H9 (cell line): ENCODE results near the gene OR4E1. TPM values are rescaled to one million over a fixed set of nuclear protein-coding genes. Genes with fewer than 3 reads are reported as not detected.

Experiments used
- DNase-seq: peaks from one replicate; pipeline ENCODE4 v3.0.0-alpha.2; 2017
- H2AFZ ChIP-seq: one replicate; pipeline ENCODE4 v1.6.1; 2013; ENCODE audit warnings: mild to moderate bottlenecking, low read length, control low read depth, moderate library complexity
- H2AK5ac ChIP-seq: 2 replicates; pipeline ENCODE4 v1.6.1; 2013; ENCODE audit warnings: low read length, control low read depth, mixed read lengths; ENCODE audit not compliant: insufficient read length
- H2BK120ac ChIP-seq: one replicate; pipeline ENCODE4 v1.6.1; 2013; ENCODE audit warnings: low read depth, mild to moderate bottlenecking, low read length, control low read depth, inconsistent platforms; ENCODE audit not compliant: poor library complexity, severe bottlenecking
- H2BK12ac ChIP-seq: 2 replicates; pipeline ENCODE4 v1.6.1; 2013; ENCODE audit warnings: low read length, control low read depth, mixed read lengths, low read depth; ENCODE audit not compliant: insufficient read length
- H2BK15ac ChIP-seq: 2 replicates; pipeline ENCODE4 v1.6.1; 2013; ENCODE audit warnings: low read depth, low read length, control low read depth
- H2BK20ac ChIP-seq: one replicate; pipeline ENCODE4 v1.6.1; 2013; ENCODE audit warnings: low read depth, mild to moderate bottlenecking, low read length, control low read depth, inconsistent platforms; ENCODE audit not compliant: poor library complexity, severe bottlenecking
- H2BK5ac ChIP-seq: 2 replicates; pipeline ENCODE4 v1.6.1; 2013; ENCODE audit warnings: low read length, control low read depth, mixed read lengths; ENCODE audit not compliant: insufficient read length
- H3K14ac ChIP-seq: 2 replicates; pipeline ENCODE4 v1.6.1; 2013; ENCODE audit warnings: low read length, control low read depth; ENCODE audit not compliant: insufficient read depth
- H3K18ac ChIP-seq: 2 replicates; pipeline ENCODE4 v1.6.1; 2013; ENCODE audit warnings: low read depth, mild to moderate bottlenecking, mixed read lengths, low read length, control low read depth; ENCODE audit not compliant: insufficient read length
- H3K23ac ChIP-seq: 2 replicates; pipeline ENCODE4 v1.6.1; 2013; ENCODE audit warnings: low read length, control low read depth, mixed read lengths, low read depth; ENCODE audit not compliant: insufficient read length
- H3K23me2 ChIP-seq: 2 replicates; pipeline ENCODE4 v1.6.1; 2013; ENCODE audit warnings: low read depth, mild to moderate bottlenecking, mixed read lengths, low read length, control low read depth; ENCODE audit not compliant: insufficient read length, poor library complexity, severe bottlenecking
- H3K27ac ChIP-seq: 2 replicates; pipeline ENCODE4 v1.5.1; 2013; ENCODE audit warnings: low read length, control low read depth, mixed read lengths, low read depth; ENCODE audit not compliant: insufficient read length
- H3K27me3 ChIP-seq: 2 replicates; pipeline ENCODE4 v1.6.1; 2013; ENCODE audit warnings: low read length, control low read depth, inconsistent platforms; ENCODE audit not compliant: insufficient read depth
- H3K4ac ChIP-seq: 2 replicates; pipeline ENCODE4 v1.6.1; 2013; ENCODE audit warnings: low read depth, mild to moderate bottlenecking, control low read depth, inconsistent platforms, low read length, moderate library complexity
- H3K4me1 ChIP-seq: 2 replicates; pipeline ENCODE4 v1.6.1; 2013; ENCODE audit warnings: low read length, control low read depth, inconsistent platforms; ENCODE audit not compliant: insufficient read depth
- H3K4me2 ChIP-seq: 2 replicates; pipeline ENCODE4 v1.6.1; 2013; ENCODE audit warnings: low read length, control low read depth, mixed read lengths; ENCODE audit not compliant: insufficient read length, insufficient read depth
- H3K56ac ChIP-seq: 2 replicates; pipeline ENCODE4 v1.6.1; 2013; ENCODE audit warnings: low read depth, mild to moderate bottlenecking, mixed read lengths, low read length, control low read depth; ENCODE audit not compliant: insufficient read length
- H3K79me1 ChIP-seq: 2 replicates; pipeline ENCODE4 v1.6.1; 2013; ENCODE audit warnings: low read depth, mild to moderate bottlenecking, moderate library complexity, low read length, control low read depth, inconsistent platforms; ENCODE audit not compliant: insufficient read depth, poor library complexity, severe bottlenecking
- H3K79me2 ChIP-seq: 2 replicates; pipeline ENCODE4 v1.6.1; 2013; ENCODE audit warnings: low read length, control low read depth, inconsistent platforms; ENCODE audit not compliant: insufficient read depth
- H3K9ac ChIP-seq: 2 replicates; pipeline ENCODE4 v1.6.1; 2013; ENCODE audit warnings: low read length, control low read depth, mixed read lengths; ENCODE audit not compliant: insufficient read length; ENCODE audit errors: extremely low read depth
- H3K9me3 ChIP-seq: one replicate; pipeline ENCODE4 v1.6.1; 2013; ENCODE audit warnings: low read depth, low read length, inconsistent platforms; ENCODE audit not compliant: control insufficient read depth
- H3T11ph ChIP-seq: one replicate; pipeline ENCODE4 v1.6.1; 2013; ENCODE audit warnings: mild to moderate bottlenecking, low read length, control low read depth, inconsistent platforms
- H4K20me1 ChIP-seq: one replicate; pipeline ENCODE4 v1.6.1; 2013; ENCODE audit not compliant: control insufficient read depth, insufficient read length, insufficient read depth
- H4K5ac ChIP-seq: 2 replicates; pipeline ENCODE4 v1.6.1; 2013; ENCODE audit warnings: low read depth, mild to moderate bottlenecking, mixed read lengths, low read length, control low read depth; ENCODE audit not compliant: insufficient read length
- H4K8ac ChIP-seq: replicated peaks from 2 replicates; pipeline ENCODE4 v1.6.1; 2013; ENCODE audit warnings: low read length, control low read depth, mixed read lengths, low read depth; ENCODE audit not compliant: insufficient read length
- H4K91ac ChIP-seq: 2 replicates; pipeline ENCODE4 v1.6.1; 2013; ENCODE audit warnings: low read depth, mild to moderate bottlenecking, moderate library complexity, mixed read lengths, low read length, control low read depth; ENCODE audit not compliant: insufficient read length
- H3K27ac Mint-ChIP-seq, 3 experiments: 2 replicates in 2 of 3; 3 replicates in 1 of 3; pipeline ENCODE4 v1.8.0; 2020 to 2021; ENCODE audit warnings: mixed read lengths in 3 of 3, mild to moderate bottlenecking in 1 of 3, moderate library complexity in 1 of 3
- H3K27me3 Mint-ChIP-seq: 2 replicates; pipeline ENCODE4 v1.8.0; 2021; ENCODE audit warnings: low read depth, mild to moderate bottlenecking, moderate library complexity, mixed read lengths
- H3K36me3 Mint-ChIP-seq, 3 experiments: 2 replicates in 2 of 3; 3 replicates in 1 of 3; pipeline ENCODE4 v1.8.0; 2020 to 2021; ENCODE audit warnings: low read depth in 3 of 3, mixed read lengths in 3 of 3; ENCODE audit not compliant: insufficient read depth in 1 of 3
- H3K4me1 Mint-ChIP-seq, 2 experiments: 2 replicates each; pipeline ENCODE4 v1.8.0; 2020; ENCODE audit warnings: mixed read lengths in 2 of 2
- H3K4me3 Mint-ChIP-seq, 2 experiments: 2 replicates in 1 of 2; 3 replicates in 1 of 2; pipeline ENCODE4 v1.8.0; 2020 to 2021; ENCODE audit warnings: mild to moderate bottlenecking in 2 of 2, mixed read lengths in 2 of 2, moderate library complexity in 1 of 2
- H3K9me3 Mint-ChIP-seq, 2 experiments: 2 replicates in 1 of 2; 3 replicates in 1 of 2; pipeline ENCODE4 v1.8.0; 2020; ENCODE audit warnings: mild to moderate bottlenecking in 2 of 2, mixed read lengths in 2 of 2, moderate library complexity in 1 of 2
- CTCF ChIP-seq: fragments of 200-600 bp; sonication (generic); conservative IDR thresholded peaks from 3 replicates; pipeline ENCODE4 v1.8.0; 2021; ENCODE audit warnings: antibody characterized with exemption, mild to moderate bottlenecking
- total RNA-seq: library from RNA; stranded (reverse); gene quantifications from 2 replicates; pipeline ENCODE4 v1.2.1, GENCODE V29; 2021

The OR4E1 gene
- total RNA-seq, 1 experiment from 2014 or later, result not detected

GRCh38 chr14:21647380-21647779 lies 26.2 kb downstream of the OR4E1 start:
- Histone ChIP-seq H4K91ac (no peak overlapping the region), H3K18ac (no peak overlapping the region), H3K23ac (no peak overlapping the region), H3K4ac (no peak overlapping the region), H3K27me3 (no peaks in the 10 kb centered on the region), H3K14ac (no peak overlapping the region), H3K79me1 (no peaks in the 10 kb centered on the region), H4K5ac (no peak overlapping the region), H2AFZ (no peak overlapping the region), H3K4me1 (peaks cover 7% of the 10 kb centered on the region; the same call in 1 of the 2 replicates), H2BK15ac (no peak overlapping the region), H3T11ph (no peak overlapping the region), H2BK5ac (no peak overlapping the region), H3K9me3 (no peaks in the 10 kb centered on the region), H2AK5ac (no peak overlapping the region), H3K27ac (no peak overlapping the region), H4K20me1 (no peaks in the 10 kb centered on the region), H3K79me2 (no peaks in the 10 kb centered on the region), H3K4me2 (no peak overlapping the region), H2BK12ac (no peak overlapping the region), H4K8ac (no peak overlapping the region), H3K56ac (no peak overlapping the region), H3K9ac (no peak overlapping the region), H2BK120ac (no peak overlapping the region), H3K23me2 (no peaks in the 10 kb centered on the region), H2BK20ac (no peak overlapping the region)
- Mint-ChIP-seq H3K9me3 (no peaks in the 10 kb centered on the region), H3K4me3 (no peak overlapping the region), H3K36me3 (no peaks in the 10 kb centered on the region), H3K4me1 (peaks cover 14 to 15% of the 10 kb centered on the region in 2 experiments), H3K27me3 (no peaks in the 10 kb centered on the region; the same call in 1 of the 2 replicates), H3K27ac (no peak overlapping the region)
- no peak for DNase-seq
- TF ChIP-seq CTCF, result no peak
